Neutrophil (primary cell): ENCODE results near the gene SOSTDC1.

ENCODE experiments used
- H3K27ac ChIP-seq: fragments of 200-600 bp; sonication (generic); 2 replicates; pipeline ENCODE4 v1.5.1; 2016; ENCODE audit warnings: mild to moderate bottlenecking, moderate library complexity
- H3K27me3 ChIP-seq: fragments of 200-600 bp; sonication (generic); 2 replicates; pipeline ENCODE4 v1.6.0; 2016; ENCODE audit warnings: mild to moderate bottlenecking
- H3K36me3 ChIP-seq: fragments of 200-600 bp; sonication (generic); 2 replicates; pipeline ENCODE4 v1.5.1; 2017
- H3K4me1 ChIP-seq, 2 experiments: fragments of 200-600 bp in 1 of 2; sonication (generic) in 1 of 2; 1 replicate in 1 of 2; 2 replicates in 1 of 2; pipeline versions ENCODE4 v1.5.1 to v1.6.1; 2013 to 2016; ENCODE audit warnings: low read depth in 1 of 2, low read length in 1 of 2, mild to moderate bottlenecking in 1 of 2, moderate library complexity in 1 of 2; ENCODE audit not compliant: control insufficient read depth in 1 of 2, insufficient read depth in 1 of 2
- H3K4me3 ChIP-seq, 2 experiments: fragments of 200-600 bp in 1 of 2; sonication (generic) in 1 of 2; 1 replicate in 1 of 2; 2 replicates in 1 of 2; pipeline ENCODE4 v1.5.1; 2013 to 2016; ENCODE audit warnings: low read depth in 1 of 2, low read length in 1 of 2, mild to moderate bottlenecking in 1 of 2, moderate library complexity in 1 of 2
- H3K9me3 ChIP-seq: fragments of 200-600 bp; sonication (generic); 2 replicates; pipeline ENCODE4 v1.5.1; 2016
- TF ChIP-seq, protein P1 (sequence below): fragments of 200-600 bp; sonication (generic); IDR thresholded peaks from 2 replicates; pipeline ENCODE4 v1.5.1; 2016; ENCODE audit warnings: antibody characterized with exemption

SOSTDC1 gene, protein sequence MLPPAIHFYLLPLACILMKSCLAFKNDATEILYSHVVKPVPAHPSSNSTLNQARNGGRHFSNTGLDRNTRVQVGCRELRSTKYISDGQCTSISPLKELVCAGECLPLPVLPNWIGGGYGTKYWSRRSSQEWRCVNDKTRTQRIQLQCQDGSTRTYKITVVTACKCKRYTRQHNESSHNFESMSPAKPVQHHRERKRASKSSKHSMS

DNA sequence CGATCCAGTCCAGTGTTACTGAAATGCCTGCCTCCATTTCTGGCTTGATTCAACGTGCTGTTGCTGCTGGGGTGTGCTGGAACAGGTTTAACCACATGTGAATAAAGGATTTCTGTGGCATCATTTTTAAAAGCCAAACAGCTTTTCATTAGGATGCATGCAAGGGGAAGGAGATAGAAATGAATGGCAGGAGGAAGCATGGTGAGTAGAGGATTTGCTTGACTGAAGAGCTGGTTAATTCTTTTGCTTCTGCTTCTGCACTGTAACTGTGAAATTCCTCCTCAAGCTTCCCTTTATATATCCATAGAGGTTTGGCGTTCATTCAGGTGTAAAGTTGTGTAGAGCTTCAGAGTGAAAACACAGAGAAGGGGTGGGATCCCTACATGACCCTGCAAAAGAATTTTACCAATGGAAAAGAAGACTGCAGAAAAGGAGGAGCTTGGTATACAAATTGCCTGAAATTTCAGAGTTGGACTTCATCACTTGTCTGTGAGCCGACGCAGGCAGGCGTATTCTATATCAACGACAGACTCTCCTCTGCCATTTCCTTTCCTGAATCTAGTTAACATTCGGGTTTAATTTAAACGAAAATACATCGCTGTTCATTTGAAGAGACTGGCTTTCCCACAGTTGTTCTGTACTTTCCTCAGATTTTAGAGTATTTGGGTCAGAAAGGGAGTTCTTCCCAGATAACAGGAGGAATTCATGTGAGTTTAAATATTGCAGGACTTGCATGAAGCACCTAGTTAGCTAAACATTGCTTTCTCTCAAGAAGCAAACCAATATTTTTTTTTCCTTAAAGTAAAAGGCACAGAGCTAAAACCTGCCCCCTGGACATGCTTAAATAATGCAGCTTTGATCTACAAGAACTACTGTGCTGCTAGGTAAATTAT, at the start of gene SOSTDC1:
Gene SOSTDC1 (minus strand): TSS at position 270 of the 893 bp plus-strand sequence. CDS start 70 bp downstream, at position 200.
- Histone ChIP-seq H3K9me3 (no peaks in the 10 kb centered on the region), H3K27me3 (no peaks in the 10 kb centered on the region), H3K4me1 (no peaks in the 10 kb centered on the region), H3K4me3 (no peak within 1 kb of the TSS), H3K27ac (no peak within 1 kb of the TSS), H3K36me3 (no peaks in the 10 kb centered on the region)
- TF ChIP-seq, protein P1, sequence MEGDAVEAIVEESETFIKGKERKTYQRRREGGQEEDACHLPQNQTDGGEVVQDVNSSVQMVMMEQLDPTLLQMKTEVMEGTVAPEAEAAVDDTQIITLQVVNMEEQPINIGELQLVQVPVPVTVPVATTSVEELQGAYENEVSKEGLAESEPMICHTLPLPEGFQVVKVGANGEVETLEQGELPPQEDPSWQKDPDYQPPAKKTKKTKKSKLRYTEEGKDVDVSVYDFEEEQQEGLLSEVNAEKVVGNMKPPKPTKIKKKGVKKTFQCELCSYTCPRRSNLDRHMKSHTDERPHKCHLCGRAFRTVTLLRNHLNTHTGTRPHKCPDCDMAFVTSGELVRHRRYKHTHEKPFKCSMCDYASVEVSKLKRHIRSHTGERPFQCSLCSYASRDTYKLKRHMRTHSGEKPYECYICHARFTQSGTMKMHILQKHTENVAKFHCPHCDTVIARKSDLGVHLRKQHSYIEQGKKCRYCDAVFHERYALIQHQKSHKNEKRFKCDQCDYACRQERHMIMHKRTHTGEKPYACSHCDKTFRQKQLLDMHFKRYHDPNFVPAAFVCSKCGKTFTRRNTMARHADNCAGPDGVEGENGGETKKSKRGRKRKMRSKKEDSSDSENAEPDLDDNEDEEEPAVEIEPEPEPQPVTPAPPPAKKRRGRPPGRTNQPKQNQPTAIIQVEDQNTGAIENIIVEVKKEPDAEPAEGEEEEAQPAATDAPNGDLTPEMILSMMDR, result no peak

DNA sequence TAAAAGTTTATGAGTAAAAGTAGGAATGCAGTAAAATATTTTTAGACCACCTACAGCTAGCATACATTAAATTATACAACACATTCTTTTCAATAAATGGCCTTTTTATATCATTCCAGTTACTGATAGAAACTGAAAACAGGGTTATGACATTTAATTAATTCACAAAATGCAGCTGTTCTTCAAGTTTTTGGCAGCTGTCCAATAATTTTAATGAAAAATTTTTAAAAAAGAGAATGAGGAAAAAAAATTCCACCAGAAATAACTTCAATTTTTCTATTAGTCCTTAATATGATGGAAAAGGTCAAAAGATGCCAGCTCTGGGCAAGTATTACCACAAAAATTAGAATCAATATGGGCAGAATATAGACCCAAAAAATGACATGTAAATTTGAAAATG, 49.2 kb upstream of the SOSTDC1 start:
- H3K4me1 ChIP-seq, result no peaks in the 10 kb centered on the region
- H3K9me3 ChIP-seq, result no peaks in the 10 kb centered on the region
- no peak overlapping the region for H3K27ac ChIP-seq
- H3K4me3 ChIP-seq, result no peak overlapping the region
- H3K36me3 ChIP-seq, result no peaks in the 10 kb centered on the region
- TF ChIP-seq, protein P1, result no peak
- no peaks in the 10 kb centered on the region for H3K27me3 ChIP-seq

DNA sequence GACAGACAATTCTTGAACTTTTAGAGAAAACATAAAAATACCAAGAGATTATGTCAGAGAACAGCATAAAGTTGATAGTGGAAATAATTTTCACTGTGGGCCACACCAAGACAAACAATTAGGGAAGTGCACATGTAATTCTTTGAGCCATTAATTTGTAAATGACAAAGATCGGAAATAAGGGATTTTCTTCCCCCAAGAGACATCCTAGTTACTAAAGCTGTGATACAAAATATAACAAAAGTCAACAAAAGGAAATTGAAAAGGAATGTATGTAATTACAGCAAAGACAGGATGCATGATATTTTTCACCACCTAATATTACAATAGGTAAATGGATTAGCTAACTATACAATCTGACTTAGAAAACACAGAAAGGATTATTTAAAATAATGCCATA, 48.7 kb upstream of the SOSTDC1 start:
- Histone ChIP-seq H3K9me3 (no peaks in the 10 kb centered on the region), H3K4me3 (no peak overlapping the region), H3K27me3 (no peaks in the 10 kb centered on the region), H3K4me1 (no peaks in the 10 kb centered on the region), H3K36me3 (no peaks in the 10 kb centered on the region), H3K27ac (no peak overlapping the region)
- TF ChIP-seq, protein P1, result no peak

DNA sequence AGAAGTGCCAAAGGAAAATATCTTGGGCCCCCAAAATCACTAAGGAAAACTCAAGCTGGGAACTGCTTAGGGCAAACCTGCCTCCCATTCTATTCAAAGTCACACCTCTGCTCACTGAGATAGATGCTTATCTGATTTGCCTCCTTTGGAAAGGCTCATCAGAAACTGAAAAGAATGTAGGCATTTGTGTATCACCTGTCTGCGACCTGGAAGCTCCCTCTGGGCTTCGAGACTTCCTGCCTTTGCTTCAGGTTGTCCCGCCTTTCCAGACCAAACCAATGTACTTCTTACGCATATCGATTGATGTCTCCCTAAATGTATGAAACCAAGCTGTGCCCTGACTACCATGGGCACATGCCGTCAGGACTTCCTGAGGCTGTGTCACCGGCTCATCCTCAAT, 46.6 kb upstream of the SOSTDC1 start:
- Histone ChIP-seq H3K4me1 (no peaks in the 10 kb centered on the region), H3K36me3 (no peaks in the 10 kb centered on the region), H3K9me3 (no peaks in the 10 kb centered on the region), H3K27me3 (no peaks in the 10 kb centered on the region), H3K4me3 (no peak overlapping the region), H3K27ac (no peak overlapping the region)
- TF ChIP-seq, protein P1, result no peak

DNA sequence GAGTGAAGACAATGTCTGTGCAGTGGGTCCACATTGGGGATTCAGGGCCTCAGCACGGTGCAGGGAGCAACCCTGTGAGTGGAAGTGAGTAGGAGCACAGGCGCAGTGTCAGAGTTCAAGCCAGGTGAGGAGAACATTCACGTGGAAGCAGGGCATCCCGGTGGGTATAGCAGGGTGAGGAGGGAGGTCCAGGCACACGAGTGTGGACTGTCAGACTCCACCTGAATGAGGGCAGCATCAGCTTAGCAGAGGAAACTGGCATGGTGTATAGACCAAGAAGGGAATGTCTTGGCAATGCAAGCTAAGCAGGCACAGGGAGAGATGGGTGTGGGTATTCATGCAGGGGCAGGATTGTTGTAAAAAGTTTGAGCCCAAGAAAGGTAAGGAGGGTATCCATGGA, 45.8 kb upstream of the SOSTDC1 start:
- TF ChIP-seq, protein P1, result no peak
- Histone ChIP-seq H3K36me3 (no peaks in the 10 kb centered on the region), H3K9me3 (no peaks in the 10 kb centered on the region), H3K27ac (no peak overlapping the region), H3K4me1 (no peaks in the 10 kb centered on the region), H3K27me3 (no peaks in the 10 kb centered on the region), H3K4me3 (no peak overlapping the region)
